HL-60 (cell line): ENCODE data around the gene CARM1.

Experiments
- DNase-seq, 2 experiments: peaks; one replicate each; pipeline ENCODE4 v3.0.0-alpha.2; 2010 to 2020; ENCODE audit warnings: low read depth in 1 of 2, low spot score in 1 of 2
- H3K27ac ChIP-seq: fragments of 250-450 bp; sonication (Bioruptor Pico); replicated peaks from 2 replicates; pipeline ENCODE4 v1.5.1; 2020; ENCODE audit warnings: mild to moderate bottlenecking, moderate library complexity
- H3K27me3 ChIP-seq: fragments of 250-450 bp; sonication (Bioruptor Pico); 2 replicates; pipeline ENCODE4 v1.5.1; 2021; ENCODE audit warnings: mild to moderate bottlenecking, moderate library complexity; ENCODE audit not compliant: insufficient read depth, poor library complexity, severe bottlenecking
- H3K4me3 ChIP-seq: replicated peaks from 2 replicates; pipeline ENCODE4 v1.5.1; 2011; ENCODE audit warnings: mild to moderate bottlenecking, control low read depth, low read length; ENCODE audit not compliant: insufficient read depth
- CTCF ChIP-seq: IDR thresholded peaks from one replicate; pipeline ENCODE4 v1.5.1; 2011; ENCODE audit warnings: low read length, control low read depth, inconsistent platforms; ENCODE audit not compliant: insufficient read depth
- GABPA ChIP-seq: IDR thresholded peaks from 2 replicates; pipeline ENCODE4 v1.6.1; 2012; ENCODE audit warnings: low read depth
- POLR2AphosphoS5 ChIP-seq: IDR thresholded peaks from 2 replicates; pipeline ENCODE4 v1.6.1; 2012; ENCODE audit warnings: low read depth
- REST ChIP-seq: IDR thresholded peaks from 2 replicates; pipeline ENCODE4 v1.6.1; 2012; ENCODE audit warnings: low read depth; ENCODE audit not compliant: insufficient replicate concordance
- SPI1 ChIP-seq: IDR thresholded peaks from 2 replicates; pipeline ENCODE4 v1.6.1; 2012; ENCODE audit warnings: low read depth, mild to moderate bottlenecking, borderline replicate concordance

CARM1 gene

GRCh38 chr19:10826846-10827245, 44.5 kb upstream of the CARM1 start:
- DNase-seq: no peak
- TF ChIP-seq GABPA (no peak), SPI1 (no peak), REST (no peak), CTCF (no peak), POLR2AphosphoS5 (no peak)
- Histone ChIP-seq H3K4me3 (no peak overlapping the region), H3K27ac (no peak overlapping the region), H3K27me3 (no peaks in the 10 kb centered on the region)

- Histone ChIP-seq H3K27ac (no peak overlapping the region), H3K4me3 (no peak overlapping the region), H3K27me3 (no peaks in the 10 kb centered on the region)
- TF ChIP-seq SPI1 (no peak), GABPA (no peak), REST (no peak), CTCF (no peak), POLR2AphosphoS5 (no peak)
- DNase-seq: no peak
Observed at GRCh38 chr19:10828981-10829821, 42.2 kb upstream of the CARM1 start.

- no peak for DNase-seq
- H3K4me3 ChIP-seq: no peak overlapping the region
- no peak overlapping the region for H3K27ac ChIP-seq
- H3K27me3 ChIP-seq: no peaks in the 10 kb centered on the region
- TF ChIP-seq GABPA (no peak), POLR2AphosphoS5 (no peak), CTCF (no peak), SPI1 (no peak)
Observed at GRCh38 chr19:10829967-10830366, 41.4 kb upstream of the CARM1 start.
